Fibroblast of lung (primary cell): Measurements from ENCODE around the gene TBCK.

ENCODE experiments used
- EZH2 ChIP-seq: IDR thresholded peaks from 2 replicates; pipeline ENCODE4 v1.5.1; 2012; ENCODE audit warnings: low read length, control low read depth, mild to moderate bottlenecking; ENCODE audit errors: missing control alignments
- TF ChIP-seq, protein P1 (sequence below), 2 donors: IDR thresholded peaks in 1 of 2; conservative IDR thresholded peaks in 1 of 2; 1 replicate in 1 of 2; 2 replicates in 1 of 2; pipeline ENCODE4 v1.5.1; 2011 to 2012; ENCODE audit warnings: low read length in 2 of 2, control low read depth in 1 of 2, inconsistent platforms in 1 of 2, low read depth in 1 of 2, mild to moderate bottlenecking in 1 of 2

GRCh38 chr4:106245176-106245575 lies 70.8 kb downstream of the TBCK start:
- TF ChIP-seq EZH2 = no peak
- TF ChIP-seq, protein P1, sequence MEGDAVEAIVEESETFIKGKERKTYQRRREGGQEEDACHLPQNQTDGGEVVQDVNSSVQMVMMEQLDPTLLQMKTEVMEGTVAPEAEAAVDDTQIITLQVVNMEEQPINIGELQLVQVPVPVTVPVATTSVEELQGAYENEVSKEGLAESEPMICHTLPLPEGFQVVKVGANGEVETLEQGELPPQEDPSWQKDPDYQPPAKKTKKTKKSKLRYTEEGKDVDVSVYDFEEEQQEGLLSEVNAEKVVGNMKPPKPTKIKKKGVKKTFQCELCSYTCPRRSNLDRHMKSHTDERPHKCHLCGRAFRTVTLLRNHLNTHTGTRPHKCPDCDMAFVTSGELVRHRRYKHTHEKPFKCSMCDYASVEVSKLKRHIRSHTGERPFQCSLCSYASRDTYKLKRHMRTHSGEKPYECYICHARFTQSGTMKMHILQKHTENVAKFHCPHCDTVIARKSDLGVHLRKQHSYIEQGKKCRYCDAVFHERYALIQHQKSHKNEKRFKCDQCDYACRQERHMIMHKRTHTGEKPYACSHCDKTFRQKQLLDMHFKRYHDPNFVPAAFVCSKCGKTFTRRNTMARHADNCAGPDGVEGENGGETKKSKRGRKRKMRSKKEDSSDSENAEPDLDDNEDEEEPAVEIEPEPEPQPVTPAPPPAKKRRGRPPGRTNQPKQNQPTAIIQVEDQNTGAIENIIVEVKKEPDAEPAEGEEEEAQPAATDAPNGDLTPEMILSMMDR (conservative IDR thresholded peaks at IDR 0.05 in 1 of 2, IDR thresholded peaks at IDR 0.05 in 1 of 2; ENCODE audit: low read depth in 1 of 2, low read length in 2 of 2) = no peak
